Panc1 (cell line): ENCODE data around the gene EXD3. TPM values are rescaled to one million over a fixed set of nuclear protein-coding genes. Genes with fewer than 3 reads are reported as not detected.

Source experiments
- ATAC-seq: fragments of 200-7000 bp; cut with Tn5 transposase; 2 replicates; pipeline ENCODE4 v1.9.1; 2020; ENCODE audit warnings: mild to moderate bottlenecking, moderate library complexity
- BruUV-seq: library from RNA; stranded (reverse); fragments of 400-500 nt; replicated peaks from 2 replicates; lab custom pipeline; 2021; lab: Mats Ljungman, UMichigan
- CTCF ChIA-PET: fragments of 300-600 bp; sonication (Branson Sonifier 250); formaldehyde crosslinking; loops from one replicate; lab custom pipeline; 2022; ENCODE audit warnings: antibody characterized with exemption; lab: Charles Lee
- POLR2A ChIA-PET: fragments of 300-600 bp; sonication (Branson Sonifier 250); formaldehyde crosslinking; loops from one replicate; lab custom pipeline; 2022; ENCODE audit warnings: antibody characterized with exemption; lab: Charles Lee
- DNase-seq: peaks from one replicate; pipeline ENCODE4 v3.0.0-alpha.2; 2010; ENCODE audit warnings: low read depth, low spot score
- H3K27ac ChIP-seq: 2 replicates; pipeline ENCODE4 v1.5.1; 2011; ENCODE audit warnings: mild to moderate bottlenecking, low read length, inconsistent platforms
- H3K27me3 ChIP-seq: fragments of 200-500 bp; sonication (Bioruptor generic); 2 replicates; pipeline ENCODE4 v1.6.0; 2014; ENCODE audit warnings: low read length, inconsistent platforms; ENCODE audit not compliant: control insufficient read depth, insufficient read depth
- H3K36me3 ChIP-seq: fragments of 200-500 bp; sonication (Bioruptor generic); 2 replicates; pipeline ENCODE4 v1.5.1; 2014; ENCODE audit warnings: inconsistent platforms, mild to moderate bottlenecking, low read length, moderate library complexity; ENCODE audit not compliant: control insufficient read depth, insufficient read depth
- H3K4me1 ChIP-seq: 2 replicates; pipeline ENCODE4 v1.5.1; 2011; ENCODE audit warnings: inconsistent platforms, mild to moderate bottlenecking, low read length, moderate library complexity; ENCODE audit not compliant: control insufficient read depth, insufficient read depth
- H3K4me3 ChIP-seq, 2 experiments: 2 replicates each; pipeline ENCODE4 v1.5.1; 2011 to 2012; ENCODE audit warnings: low read depth in 2 of 2, low read length in 2 of 2, mild to moderate bottlenecking in 2 of 2, inconsistent platforms in 1 of 2, moderate library complexity in 1 of 2
- H3K9me3 ChIP-seq: fragments of 200-500 bp; sonication (Bioruptor generic); 2 replicates; pipeline ENCODE4 v1.5.1; 2014; ENCODE audit warnings: low read depth, mild to moderate bottlenecking, inconsistent platforms, low read length, moderate library complexity; ENCODE audit not compliant: control insufficient read depth, insufficient read depth
- POLR2AphosphoS5 ChIP-seq: IDR thresholded peaks from 2 replicates; pipeline ENCODE4 v1.6.1; 2012; ENCODE audit warnings: mild to moderate bottlenecking, low read depth, low read length, moderate library complexity
- SIN3A ChIP-seq: IDR thresholded peaks from 2 replicates; pipeline ENCODE4 v1.6.1; 2012; ENCODE audit warnings: low read depth, mild to moderate bottlenecking, low read length, moderate library complexity, borderline replicate concordance; ENCODE audit not compliant: insufficient read depth
- TCF7L2 ChIP-seq: IDR thresholded peaks from 2 replicates; pipeline ENCODE4 v1.6.1; 2011; ENCODE audit warnings: mild to moderate bottlenecking, low read depth, low read length, inconsistent platforms
- in situ Hi-C: cut with HindIII; loops from 2 replicates; pipeline ENCODE4 v1.10.0; 2016; ENCODE audit warnings: low sequenced_read_pairs, low pct_unique_long_range_greater_than_20kb
- intact Hi-C: fragments of 100-400 bp; cut with micrococcal nuclease; formaldehyde crosslinking; loops from one replicate; pipeline ENCODE4 v1.10.0; 2022; ENCODE audit not compliant: unreplicated experiment
- total RNA-seq: library from RNA; stranded (reverse); gene quantifications from one replicate; pipeline ENCODE4 v1.2.1, GENCODE V29; 2021; ENCODE audit not compliant: unreplicated experiment
- TF ChIP-seq, protein P1 (sequence below), 2 experiments: IDR thresholded peaks; 2 replicates each; pipeline ENCODE4 v1.6.1; 2011 to 2012; ENCODE audit warnings: low read depth in 2 of 2, control low read depth in 1 of 2, low read length in 1 of 2, mild to moderate bottlenecking in 1 of 2, moderate library complexity in 1 of 2; ENCODE audit not compliant: insufficient read depth in 1 of 2
- TF ChIP-seq, protein P2 (sequence below): fragments of 450-650 bp; IDR thresholded peaks from 2 replicates; pipeline ENCODE4 v1.5.1; 2017; ENCODE audit warnings: mild to moderate bottlenecking

EXD3 gene
- total RNA-seq, 1 experiment from 2014 or later, result 9.2 TPM

DNA sequence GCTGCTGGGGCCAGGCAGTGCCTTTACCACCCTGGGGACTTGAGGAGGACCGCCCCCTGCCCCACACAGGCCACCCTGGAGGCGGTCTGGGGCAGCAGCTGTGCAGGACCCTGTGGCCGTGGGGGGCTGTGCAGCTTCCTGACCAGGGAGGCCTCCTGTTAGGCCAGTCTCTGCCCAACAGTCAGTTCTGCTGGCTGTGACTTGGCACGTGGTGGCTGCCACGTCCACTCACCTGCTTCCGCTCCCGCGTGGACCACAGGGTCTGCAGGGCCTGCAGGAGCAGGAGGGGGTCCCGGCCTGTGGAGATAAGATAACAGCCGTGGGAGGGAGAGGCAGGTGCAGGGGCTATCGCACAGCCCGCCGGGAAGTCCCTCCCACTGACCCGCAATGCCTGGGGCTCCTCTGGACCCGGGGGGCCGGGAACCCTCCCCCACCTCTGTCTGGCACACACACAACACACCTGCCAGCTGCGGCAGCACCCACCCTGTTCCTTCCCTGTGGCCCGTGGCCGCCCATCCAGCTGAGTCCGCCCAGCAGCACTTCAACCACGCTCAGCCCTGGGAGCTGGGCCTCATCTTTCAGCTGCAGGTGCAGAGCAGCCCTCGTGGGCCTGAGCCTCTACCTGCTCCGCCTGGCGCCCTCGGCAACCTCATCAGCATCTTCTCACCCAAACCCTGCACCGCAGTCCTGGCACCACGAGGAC lies 39.7 kb downstream of the EXD3 start:
- no peaks in the 10 kb centered on the region for H3K27me3 ChIP-seq
- in situ Hi-C loops (no loop called here), intact Hi-C loops (no loop called here)
- H3K27ac ChIP-seq, result no peak overlapping the region
- no peaks in the 10 kb centered on the region for H3K36me3 ChIP-seq
- no peaks in the 10 kb centered on the region for H3K4me1 ChIP-seq
- DNase-seq (no peak), ATAC-seq (peak; percentile 39; the same call in 1 of the 2 replicates)
- POLR2A ChIA-PET, result no interaction called here
- H3K4me3 ChIP-seq, result no peak overlapping the region
- no peaks in the 10 kb centered on the region for H3K9me3 ChIP-seq
- TF ChIP-seq POLR2AphosphoS5 (no peak), SIN3A (no peak), TCF7L2 (no peak)
- TF ChIP-seq, protein P1, sequence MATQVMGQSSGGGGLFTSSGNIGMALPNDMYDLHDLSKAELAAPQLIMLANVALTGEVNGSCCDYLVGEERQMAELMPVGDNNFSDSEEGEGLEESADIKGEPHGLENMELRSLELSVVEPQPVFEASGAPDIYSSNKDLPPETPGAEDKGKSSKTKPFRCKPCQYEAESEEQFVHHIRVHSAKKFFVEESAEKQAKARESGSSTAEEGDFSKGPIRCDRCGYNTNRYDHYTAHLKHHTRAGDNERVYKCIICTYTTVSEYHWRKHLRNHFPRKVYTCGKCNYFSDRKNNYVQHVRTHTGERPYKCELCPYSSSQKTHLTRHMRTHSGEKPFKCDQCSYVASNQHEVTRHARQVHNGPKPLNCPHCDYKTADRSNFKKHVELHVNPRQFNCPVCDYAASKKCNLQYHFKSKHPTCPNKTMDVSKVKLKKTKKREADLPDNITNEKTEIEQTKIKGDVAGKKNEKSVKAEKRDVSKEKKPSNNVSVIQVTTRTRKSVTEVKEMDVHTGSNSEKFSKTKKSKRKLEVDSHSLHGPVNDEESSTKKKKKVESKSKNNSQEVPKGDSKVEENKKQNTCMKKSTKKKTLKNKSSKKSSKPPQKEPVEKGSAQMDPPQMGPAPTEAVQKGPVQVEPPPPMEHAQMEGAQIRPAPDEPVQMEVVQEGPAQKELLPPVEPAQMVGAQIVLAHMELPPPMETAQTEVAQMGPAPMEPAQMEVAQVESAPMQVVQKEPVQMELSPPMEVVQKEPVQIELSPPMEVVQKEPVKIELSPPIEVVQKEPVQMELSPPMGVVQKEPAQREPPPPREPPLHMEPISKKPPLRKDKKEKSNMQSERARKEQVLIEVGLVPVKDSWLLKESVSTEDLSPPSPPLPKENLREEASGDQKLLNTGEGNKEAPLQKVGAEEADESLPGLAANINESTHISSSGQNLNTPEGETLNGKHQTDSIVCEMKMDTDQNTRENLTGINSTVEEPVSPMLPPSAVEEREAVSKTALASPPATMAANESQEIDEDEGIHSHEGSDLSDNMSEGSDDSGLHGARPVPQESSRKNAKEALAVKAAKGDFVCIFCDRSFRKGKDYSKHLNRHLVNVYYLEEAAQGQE (IDR thresholded peaks at IDR 0.05; ENCODE audit: insufficient read depth in 1 of 2, low read depth in 2 of 2, low read length in 1 of 2), result no peak
- TF ChIP-seq, protein P2, sequence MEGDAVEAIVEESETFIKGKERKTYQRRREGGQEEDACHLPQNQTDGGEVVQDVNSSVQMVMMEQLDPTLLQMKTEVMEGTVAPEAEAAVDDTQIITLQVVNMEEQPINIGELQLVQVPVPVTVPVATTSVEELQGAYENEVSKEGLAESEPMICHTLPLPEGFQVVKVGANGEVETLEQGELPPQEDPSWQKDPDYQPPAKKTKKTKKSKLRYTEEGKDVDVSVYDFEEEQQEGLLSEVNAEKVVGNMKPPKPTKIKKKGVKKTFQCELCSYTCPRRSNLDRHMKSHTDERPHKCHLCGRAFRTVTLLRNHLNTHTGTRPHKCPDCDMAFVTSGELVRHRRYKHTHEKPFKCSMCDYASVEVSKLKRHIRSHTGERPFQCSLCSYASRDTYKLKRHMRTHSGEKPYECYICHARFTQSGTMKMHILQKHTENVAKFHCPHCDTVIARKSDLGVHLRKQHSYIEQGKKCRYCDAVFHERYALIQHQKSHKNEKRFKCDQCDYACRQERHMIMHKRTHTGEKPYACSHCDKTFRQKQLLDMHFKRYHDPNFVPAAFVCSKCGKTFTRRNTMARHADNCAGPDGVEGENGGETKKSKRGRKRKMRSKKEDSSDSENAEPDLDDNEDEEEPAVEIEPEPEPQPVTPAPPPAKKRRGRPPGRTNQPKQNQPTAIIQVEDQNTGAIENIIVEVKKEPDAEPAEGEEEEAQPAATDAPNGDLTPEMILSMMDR, result no peak
- CTCF ChIA-PET, result interaction anchor here (0.6 kb wide), 1 partner anchor 30 kb away, joined by 4 read pairs; no protein-coding TSS in a partner anchor
- no TSS peak for BruUV-seq

DNA sequence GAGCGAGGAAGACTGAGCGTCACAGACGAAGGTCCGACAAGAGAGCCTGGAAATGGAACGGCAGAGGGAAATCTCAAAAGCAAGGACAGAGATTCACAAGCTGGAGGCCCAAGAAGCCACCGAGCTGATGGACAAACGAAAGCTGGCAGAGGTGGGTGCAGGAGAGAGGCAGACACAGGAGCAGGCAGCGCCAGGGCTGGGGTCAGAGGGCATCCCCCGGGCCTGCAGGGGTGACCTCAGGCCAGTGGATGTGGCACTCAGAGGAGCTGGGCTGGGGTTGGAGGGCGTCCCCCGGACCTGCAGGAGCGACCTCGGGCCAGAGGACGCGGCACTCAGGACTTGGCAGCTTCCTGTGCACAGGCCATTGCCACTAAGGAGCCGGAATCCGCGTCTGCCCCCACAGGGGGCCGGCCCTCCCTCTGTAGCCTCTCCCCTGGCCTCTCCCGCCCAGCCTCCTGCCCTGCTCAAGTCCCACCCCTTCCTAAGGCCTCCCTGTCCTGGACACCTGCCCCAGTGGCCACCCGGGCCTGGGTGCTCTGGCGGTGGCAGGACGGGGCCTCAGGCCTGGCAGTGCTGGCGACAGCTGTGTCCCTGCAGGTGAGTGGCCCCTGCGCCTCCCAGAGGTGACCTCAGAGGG lies 40.4 kb downstream of the EXD3 start:
- CTCF ChIA-PET, result interaction anchor here (0.6 kb wide), 1 partner anchor 31 kb away, joined by 4 read pairs; no protein-coding TSS in a partner anchor
- no peaks in the 10 kb centered on the region for H3K4me1 ChIP-seq
- in situ Hi-C loops (no loop called here), intact Hi-C loops (no loop called here)
- POLR2A ChIA-PET, result no interaction called here
- peak; percentile 44 for ATAC-seq
- no peaks in the 10 kb centered on the region for H3K36me3 ChIP-seq
- no peak overlapping the region for H3K27ac ChIP-seq
- no peak for DNase-seq
- no peaks in the 10 kb centered on the region for H3K27me3 ChIP-seq
- no TSS peak for BruUV-seq
- no peak overlapping the region for H3K4me3 ChIP-seq
- TF ChIP-seq POLR2AphosphoS5 (no peak), TCF7L2 (no peak), SIN3A (no peak)
- TF ChIP-seq, protein P2, result no peak
- TF ChIP-seq, protein P1 (IDR thresholded peaks at IDR 0.05; ENCODE audit: insufficient read depth in 1 of 2, low read depth in 2 of 2, low read length in 1 of 2), result no peak
- no peaks in the 10 kb centered on the region for H3K9me3 ChIP-seq
